ENCODE data around the gene ABLIM3.

Gene ABLIM3

DNA sequence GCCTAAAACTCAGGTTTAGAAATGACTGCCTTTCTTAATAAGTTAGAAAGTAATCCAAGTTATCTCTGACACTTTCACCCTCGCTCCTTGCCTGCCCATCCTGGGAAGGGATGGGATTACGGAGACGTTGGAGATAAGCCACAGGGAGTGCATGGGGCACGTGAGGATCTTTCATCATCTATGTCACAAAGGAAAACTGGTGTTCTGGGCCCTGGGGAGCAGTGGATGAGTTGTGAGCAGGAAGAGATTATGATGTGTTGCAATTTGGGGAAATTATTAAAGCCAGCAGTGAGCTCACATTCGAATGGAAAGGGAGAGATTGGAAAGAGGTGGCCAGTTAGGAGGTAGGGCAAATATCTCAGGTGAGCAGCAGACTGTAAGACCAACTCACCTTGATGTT lies 143.2 kb downstream of the ABLIM3 start:
- peak; percentile 31 for DNase-seq

DNA sequence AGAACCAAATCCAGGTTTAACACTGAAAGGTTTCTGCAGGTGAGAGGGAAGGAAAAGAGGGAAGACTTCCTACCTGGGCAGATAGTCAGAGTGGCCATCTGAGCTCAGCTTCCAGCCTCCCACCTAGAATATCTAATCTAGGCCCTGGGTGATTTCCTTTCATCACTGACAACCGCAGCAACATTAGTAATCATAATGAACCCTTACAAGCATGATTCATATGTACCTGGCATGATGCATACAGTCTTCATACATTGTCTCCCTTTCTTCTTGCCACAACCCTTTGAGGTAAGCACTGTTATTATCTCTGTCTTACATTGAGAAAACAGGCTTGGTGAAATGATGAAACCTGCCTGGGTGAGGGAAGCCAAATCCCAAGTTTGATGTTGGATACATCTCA lies 143.9 kb downstream of the ABLIM3 start:
- DNase-seq: no peak

DNA sequence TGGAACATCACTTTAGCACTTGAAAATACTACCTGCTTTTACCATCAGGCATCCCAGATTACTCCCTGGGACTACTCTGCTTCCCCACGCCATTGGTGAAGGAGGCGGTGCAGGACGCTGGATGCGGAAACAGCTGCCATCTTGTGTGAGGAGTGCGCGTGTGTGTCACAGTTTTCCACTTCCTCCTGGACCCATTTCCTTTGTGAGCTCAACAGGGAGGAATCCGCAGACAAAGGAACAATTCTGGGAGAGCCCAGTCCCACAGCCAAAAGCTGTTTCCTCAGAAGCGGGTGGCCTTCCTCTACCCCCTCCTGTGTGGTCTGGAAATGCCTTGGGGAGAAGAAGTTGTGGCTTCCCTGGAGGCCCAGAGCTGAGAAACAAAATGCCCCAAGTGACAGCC lies 147.1 kb downstream of the ABLIM3 start:
- no peak for DNase-seq

DNA sequence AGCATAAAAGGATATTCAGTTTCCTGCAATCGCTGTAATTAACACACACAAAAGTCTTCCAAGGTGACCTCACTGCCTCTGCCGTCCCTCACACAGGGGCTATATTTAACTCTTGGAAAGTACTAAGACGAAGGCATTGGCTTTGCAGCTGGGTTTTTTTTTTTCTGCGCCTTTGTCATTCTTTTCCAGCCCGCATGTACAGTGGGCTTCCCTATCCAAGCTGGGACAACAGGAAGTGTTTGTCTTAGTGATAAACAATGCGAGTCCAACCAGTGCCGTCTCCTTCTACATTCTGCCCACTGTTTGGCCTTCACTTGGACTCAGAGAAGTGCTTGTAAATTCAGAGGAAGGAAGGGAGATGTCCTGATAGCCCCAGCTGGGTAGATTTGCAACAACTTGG lies 148.0 kb downstream of the ABLIM3 start:
- DNase-seq: no peak

DNA sequence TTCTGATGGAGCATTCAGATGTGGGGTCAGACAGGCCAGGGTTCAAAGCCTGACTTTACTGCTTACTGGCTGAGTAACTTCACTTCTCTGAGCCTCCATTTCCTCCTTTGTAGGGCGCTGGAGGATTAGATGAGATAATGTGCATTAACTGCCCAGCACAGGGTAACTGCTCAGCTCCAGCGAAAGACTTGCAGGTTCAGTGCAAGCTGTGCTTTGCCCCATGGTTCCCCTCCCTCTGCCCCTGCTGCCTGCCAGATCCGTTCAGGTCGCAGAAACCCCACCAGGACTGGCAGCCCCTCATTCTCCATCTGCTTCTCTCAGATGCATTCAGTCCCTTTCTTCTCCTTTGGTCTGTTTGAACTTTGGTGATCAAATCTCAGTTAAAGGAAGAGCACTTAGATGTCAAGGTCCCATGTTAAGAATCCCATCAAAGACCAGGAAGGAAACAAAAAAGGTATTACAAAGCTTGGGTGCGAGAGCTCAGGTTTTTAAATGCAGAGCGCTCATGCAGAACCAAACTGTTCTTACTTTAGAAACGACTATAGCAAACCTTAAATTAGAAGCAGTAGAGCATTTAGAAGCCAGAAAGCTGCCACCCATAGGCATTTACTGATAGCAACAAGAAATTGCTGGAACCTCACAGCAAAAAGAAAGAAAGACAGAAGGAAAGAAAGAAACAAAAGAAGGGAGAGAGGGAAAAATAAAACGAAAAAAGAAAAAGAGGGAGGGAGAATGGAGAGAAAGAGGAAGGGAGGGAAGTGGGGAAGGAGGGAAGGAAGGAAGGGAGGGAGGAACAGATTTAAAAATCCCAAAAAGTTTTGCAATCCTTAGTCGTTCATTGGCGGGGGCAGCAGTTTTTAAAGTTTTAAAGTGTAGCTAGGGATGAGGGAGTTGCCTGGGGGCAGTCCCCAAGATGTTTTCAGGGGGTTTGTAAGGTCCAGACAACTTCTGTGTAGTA lies 153.9 kb downstream of the ABLIM3 start:
- no peak for DNase-seq

DNA sequence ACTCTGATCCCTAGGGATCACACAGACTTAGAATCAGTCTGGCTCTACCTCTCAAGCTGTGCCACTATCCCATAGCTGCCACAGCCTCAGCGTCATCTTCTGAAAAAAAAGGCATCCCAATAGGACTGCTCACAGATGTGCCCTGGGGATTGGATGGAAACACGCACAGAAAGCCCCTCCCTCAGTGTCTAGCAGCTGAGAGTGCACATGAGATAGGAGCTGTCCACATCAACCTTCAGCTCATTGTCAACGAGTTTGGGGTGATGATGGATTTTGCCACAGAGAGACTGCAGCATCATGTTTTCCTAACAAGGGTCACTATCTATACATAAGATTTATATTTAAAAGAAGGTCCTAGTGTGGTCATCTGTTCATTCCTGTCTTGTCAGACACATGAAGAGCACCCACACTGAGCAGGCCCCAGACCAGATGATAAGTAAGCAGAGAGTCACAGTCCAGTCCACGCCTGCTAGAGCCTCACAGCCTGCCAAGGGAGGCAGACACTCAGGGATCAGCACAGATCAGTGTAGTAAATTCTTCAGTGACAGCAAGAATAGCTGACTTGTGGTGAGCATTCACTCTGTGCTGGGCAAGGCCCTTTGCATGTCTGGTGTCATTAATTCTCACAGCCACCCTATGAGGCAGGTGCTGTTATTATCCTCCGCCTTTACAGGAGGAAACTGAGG lies 156.2 kb downstream of the ABLIM3 start:
- DNase-seq: no peak

DNA sequence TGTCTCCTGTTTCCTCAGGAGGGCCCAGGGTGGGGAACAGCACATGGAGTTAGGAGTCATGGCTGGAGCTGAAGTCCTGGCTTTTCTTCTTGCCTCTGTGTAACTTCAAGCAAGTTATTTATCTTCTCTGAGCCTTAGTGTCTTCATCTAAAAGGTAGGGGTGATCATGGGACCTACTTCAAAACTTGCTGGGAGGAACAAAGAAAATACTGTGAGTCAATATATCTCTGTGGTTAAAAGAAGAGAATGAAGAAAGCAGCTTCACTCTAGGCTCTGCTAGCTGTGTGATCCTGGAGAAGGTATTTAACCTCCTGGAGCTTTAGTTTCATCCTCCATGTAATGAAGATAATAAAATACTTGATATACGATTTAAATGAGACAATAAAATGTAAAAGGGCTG lies 156.9 kb downstream of the ABLIM3 start:
- no peak for DNase-seq

DNA sequence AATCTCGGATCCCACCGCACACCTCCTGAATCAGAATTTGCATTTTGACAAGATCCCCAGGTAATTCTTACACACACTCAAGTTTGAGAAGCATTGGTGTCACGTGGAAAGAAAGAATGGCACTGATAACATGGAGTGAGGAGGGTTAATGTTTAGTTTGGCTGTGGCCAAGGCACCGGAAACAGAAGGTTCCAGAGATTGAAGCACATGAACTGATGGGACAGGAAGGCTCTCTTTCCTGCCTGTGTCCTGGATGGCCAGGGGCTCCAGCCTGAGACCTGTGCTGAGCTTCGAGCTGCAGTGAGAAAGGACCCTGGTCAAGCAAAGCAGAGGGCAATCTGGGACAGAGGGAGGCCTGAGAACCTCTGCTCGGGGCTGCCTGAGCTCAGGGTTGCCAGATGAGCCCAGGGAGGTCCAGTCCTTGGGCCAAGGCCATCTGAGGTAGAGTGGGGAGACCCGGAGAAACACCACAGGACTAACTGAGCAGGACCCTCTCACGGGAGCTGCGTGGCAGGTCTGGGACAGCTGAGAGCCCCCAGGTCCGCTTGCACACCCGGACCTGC lies 157.6 kb downstream of the ABLIM3 start:
- DNase-seq: no peak

DNA sequence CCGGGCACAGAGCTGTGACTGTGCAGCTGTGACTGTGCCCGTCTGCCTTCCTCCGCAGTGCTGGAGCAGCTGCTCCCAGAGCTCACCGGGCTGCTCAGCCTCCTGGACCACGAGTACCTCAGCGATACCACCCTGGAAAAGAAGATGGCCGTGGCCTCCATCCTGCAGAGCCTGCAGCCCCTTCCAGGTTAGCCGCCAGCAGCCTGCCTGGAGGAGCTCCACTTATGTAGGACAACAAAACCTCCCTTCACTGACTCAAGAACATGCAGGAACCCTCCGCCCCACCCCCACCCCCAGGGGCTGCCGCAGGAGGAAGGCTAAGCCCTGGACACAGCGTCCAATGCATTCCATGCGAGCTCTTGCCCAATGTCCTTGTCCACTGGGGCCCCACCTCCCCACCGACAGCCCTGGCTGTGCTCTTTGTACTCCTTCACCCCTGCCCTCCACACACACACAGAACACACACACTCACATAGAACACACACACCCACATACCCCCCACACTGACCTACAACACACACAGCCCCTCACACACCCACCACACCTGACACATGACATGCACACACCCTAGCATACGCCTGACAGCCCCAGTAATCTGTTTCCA lies 158.3 kb downstream of the ABLIM3 start:
- no peak for DNase-seq

DNA sequence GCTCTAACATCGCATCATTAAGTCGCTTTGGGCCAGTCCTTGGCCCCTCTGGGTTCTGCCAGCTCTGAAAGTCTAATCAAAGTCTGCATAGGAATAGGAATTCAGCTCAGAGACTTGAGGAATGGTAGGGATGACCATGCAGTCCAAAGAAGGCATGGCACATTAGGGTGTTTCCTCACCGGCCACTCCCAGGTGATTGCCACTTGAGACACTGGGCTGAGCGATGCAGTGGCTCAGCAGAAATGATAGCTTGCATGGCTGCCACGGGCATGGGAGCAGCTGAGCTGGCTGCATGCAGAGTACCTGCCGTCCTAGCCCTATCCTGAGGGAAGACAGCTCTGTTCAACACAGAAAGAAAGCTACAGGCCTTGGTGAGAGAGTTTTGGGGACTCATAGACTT lies 159.1 kb downstream of the ABLIM3 start:
- DNase-seq: no peak

DNA sequence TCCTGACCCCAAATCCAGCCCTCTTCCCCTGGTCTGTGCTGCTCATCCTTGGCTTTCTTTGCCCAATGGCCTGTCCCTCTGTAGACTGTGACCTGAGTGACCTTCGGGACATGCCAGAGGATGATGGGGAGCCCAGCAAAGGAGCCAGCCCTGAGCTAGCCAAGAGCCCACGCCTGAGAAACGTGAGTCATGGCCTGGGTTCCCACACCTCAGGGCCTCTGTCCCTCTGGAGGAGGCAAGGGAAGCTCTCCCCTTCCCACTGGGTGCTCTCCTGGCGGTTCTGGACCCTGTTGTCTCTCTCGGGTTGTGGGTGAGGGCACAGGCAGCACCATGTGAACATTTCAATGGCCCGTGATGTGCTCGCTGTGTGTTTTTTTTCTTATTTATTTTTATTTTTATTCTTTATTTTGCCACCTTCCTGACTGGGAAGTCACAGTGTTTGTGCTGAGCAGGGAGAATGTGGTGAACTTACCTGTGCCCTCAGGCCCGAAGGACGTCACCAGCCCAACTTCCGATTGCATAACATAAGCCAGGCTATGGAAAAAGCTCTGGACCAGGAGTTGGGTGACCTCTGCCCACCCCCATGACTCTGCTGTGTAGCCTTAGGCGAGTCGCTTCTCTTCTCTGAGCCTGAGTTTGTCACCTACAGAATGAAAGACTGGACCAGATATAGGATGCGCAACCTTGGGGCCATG lies 159.9 kb downstream of the ABLIM3 start:
- DNase-seq: no peak

DNA sequence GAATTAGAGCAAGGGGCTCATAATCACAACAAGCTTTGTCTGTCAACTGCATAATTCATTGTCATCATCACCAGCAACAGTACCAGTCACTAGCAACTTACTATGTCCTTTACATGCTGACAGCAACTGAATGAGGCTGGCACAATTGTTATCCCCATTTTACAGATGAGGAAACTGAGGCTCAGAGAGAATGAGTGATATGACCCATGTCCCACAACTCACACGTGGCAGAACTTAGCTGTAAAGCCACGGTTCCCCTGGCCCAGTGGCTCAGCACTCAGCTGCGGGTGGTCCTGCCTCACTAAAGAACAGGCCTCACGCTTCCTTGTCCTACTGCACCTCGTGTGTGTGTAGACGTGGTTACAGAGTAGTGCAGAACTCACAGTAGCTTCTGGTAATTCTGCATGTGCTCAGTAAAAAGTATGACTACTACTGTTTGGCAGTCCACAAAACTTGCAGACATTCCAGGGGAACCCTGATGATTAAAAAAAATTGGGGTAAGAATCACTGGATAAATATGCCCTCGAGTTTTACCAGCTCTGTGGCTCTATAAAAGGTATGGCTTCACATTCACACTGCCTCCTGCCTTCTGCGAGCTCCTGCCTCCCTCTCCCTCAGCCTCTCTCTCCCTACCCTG lies 160.6 kb downstream of the ABLIM3 start:
- no peak for DNase-seq

DNA sequence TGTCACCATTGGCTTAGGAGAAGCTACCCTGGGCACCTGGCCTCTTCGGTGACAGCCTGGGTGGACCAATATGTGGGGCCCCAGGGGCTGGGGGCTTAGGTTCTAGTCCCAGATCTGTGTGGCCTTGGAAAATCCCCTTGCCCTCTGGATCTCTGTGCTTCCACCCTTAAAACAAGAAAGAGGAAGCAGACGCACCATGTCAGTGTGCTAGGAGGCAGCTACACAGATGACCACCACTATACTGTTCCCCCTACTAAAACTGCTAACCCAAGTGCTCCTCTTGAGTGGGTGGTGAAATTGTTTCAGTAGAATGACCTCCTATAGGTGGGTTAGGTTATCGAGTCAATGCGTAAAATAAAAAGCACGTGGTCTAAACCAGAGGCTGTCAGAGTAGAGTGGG lies 161.3 kb downstream of the ABLIM3 start:
- DNase-seq: no peak

DNA sequence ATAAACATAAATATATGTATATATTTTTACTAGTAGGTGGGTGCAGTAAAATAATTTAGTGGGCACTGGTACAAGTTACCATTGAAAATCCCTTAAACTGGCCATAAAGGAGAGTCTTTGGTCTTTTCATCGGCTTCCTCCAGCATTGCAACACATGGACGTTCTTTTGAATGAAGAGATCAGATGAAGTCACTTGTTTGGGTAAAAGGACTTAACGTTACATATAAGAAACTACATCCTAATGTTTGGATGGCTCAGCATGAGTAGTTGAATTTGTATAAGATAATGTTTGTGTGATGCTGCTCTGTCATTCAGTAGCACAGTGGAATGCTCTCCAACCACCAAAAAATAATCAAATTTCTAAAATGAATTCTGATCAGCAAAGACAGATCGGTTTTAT lies 161.9 kb downstream of the ABLIM3 start:
- no peak for DNase-seq

DNA sequence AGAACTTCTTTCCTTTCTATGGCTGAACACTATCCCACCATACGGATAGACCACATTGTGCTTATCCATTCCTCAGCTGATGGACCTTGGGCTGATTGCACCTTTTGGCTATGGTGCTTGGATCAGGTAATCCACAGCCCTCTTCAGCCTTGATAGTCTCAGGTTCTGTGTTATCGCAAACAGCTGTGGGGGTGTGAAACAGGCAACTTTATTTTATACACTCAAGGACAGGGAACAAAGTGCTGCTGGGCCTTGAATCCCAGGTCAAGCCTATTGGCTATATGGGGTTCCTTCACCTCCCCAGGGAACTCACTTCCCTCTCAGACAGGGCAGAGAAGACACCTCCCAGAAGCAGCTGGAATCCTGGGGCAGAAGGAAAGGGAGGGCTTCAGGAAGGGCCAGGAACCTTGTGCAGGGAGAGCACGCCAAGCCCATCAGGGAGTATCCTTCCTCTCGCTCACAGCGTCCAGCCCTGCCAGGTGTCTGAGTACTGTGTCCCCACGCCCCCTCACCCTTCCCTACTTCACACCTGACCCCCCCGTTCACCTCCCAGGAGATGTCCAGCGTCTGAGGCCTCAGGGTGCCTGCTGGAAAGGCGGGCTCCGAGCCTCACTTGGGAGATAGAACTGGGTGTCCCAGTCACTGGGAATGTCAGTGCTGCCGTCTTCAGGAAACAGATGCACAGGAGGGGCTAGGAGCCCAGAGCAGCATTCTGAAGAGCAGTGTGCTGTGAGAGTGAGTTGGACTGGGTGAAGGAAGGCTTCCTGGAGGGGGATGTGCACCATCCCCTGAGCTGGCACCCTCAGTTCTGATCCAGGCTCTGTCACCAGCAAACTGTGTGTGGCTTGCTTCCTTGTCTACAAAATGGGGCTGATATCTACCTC lies 163.1 kb downstream of the ABLIM3 start:
- no peak for DNase-seq

DNA sequence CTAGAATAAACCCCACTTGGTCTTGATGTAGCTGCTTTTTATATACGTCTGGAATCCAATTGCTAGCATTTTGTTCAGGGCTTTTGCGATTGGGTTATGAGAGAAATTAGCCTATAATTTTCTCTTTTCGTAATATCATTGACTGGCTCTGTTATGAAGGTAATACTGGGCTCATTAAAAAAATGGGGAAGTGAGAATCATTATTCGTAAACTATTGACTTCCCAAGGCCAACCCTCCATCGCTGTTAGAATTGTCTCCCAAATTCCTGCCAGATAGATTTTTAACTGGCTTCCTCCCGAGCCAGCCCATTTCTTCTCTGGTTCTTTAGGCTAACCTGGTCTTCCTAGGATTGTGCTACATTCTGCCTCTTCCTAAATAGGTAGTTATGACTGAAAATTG lies 168.1 kb downstream of the ABLIM3 start:
- no peak for DNase-seq
